B cell (primary cell): Measurements from ENCODE around the gene SLC9A3.

ENCODE experiments used
- EZH2 ChIP-seq: IDR thresholded peaks from 2 replicates; pipeline ENCODE4 v1.6.1; 2012; ENCODE audit warnings: borderline replicate concordance, low read depth, mild to moderate bottlenecking, moderate library complexity, low read length; ENCODE audit not compliant: insufficient read depth, poor library complexity, severe bottlenecking
- TF ChIP-seq, protein P1 (sequence below): fragments of 200-600 bp; IDR thresholded peaks from one replicate; pipeline ENCODE4 v1.8.0; 2022; ENCODE audit warnings: antibody characterized with exemption, mild to moderate bottlenecking

DNA sequence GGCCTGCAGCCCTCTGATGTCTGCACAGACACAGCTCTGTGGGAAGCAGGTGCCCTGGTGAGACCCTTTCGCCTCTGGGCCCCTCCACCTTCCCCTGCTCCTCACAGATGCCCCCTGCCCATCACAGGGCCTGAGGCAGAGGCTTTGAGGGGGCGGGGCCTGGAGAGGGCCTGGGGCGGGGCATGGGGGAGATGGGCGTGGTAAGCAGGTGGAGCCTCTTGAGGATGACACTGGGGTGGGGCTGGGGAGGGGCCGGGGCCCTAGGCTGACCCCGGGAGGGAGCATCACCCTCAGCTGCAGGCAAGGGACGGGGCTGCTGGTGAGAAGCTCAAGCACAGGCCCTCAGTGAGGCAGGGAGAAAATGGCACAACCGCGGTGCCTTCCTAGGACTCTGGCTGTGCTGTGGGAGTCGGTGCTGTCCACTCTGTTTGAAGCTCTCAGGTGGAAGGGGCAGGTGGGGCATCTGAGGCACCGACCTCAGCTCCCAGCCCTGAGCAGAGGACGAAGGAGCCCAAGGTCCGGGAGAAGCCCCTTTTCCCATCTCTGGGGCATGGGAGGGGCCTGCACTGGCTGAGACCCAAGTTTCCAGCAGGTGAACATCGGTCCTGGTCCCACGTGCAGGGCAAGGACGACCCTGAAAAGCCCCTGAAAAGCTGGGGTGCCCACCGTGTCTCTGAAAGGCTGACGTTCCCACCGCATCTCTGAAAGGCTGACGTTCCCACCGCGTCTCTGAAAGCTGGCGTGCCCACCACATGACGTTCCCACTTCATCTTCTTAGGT, 17.5 kb upstream of the SLC9A3 start:
- TF ChIP-seq EZH2: no peak
- TF ChIP-seq, protein P1, sequence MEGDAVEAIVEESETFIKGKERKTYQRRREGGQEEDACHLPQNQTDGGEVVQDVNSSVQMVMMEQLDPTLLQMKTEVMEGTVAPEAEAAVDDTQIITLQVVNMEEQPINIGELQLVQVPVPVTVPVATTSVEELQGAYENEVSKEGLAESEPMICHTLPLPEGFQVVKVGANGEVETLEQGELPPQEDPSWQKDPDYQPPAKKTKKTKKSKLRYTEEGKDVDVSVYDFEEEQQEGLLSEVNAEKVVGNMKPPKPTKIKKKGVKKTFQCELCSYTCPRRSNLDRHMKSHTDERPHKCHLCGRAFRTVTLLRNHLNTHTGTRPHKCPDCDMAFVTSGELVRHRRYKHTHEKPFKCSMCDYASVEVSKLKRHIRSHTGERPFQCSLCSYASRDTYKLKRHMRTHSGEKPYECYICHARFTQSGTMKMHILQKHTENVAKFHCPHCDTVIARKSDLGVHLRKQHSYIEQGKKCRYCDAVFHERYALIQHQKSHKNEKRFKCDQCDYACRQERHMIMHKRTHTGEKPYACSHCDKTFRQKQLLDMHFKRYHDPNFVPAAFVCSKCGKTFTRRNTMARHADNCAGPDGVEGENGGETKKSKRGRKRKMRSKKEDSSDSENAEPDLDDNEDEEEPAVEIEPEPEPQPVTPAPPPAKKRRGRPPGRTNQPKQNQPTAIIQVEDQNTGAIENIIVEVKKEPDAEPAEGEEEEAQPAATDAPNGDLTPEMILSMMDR: no peak
